ENCODE results near the gene CYS1. TPM values are rescaled to one million over a fixed set of nuclear protein-coding genes. Genes with fewer than 3 reads are reported as not detected.

The CYS1 gene
- total and polyA plus RNA-seq, 2 of the 13 experiments (the other 11 are each of a cell fraction or from before 2014, with no cell fraction given), result 0.04 TPM; not detected in 1

- Histone ChIP-seq H3K9me3 (ENCODE audit: low read length) (no peaks in the 10 kb centered on the region), H3K4me1 (ENCODE audit: insufficient read depth, low read length) (peaks cover 24% of the 10 kb centered on the region), H3K36me3 (replicated peaks in 1 of 2; ENCODE audit: control insufficient read depth in 1 of 2, insufficient read depth in 2 of 2, low read length in 2 of 2) (peaks cover 4 to 17% of the 10 kb centered on the region in 2 experiments; a peak in 4 of 5 replicates), H3K9ac (ENCODE audit: insufficient read depth, low read depth, low read length) (no peak overlapping the region), H3K27me3 (ENCODE audit: control insufficient read depth in 1 of 2, insufficient read depth in 2 of 2, low read length in 2 of 2) (no peaks in the 10 kb centered on the region; a peak in 1 of 5 replicates), H3K27ac (ENCODE audit: extremely low read length, insufficient read depth, low read length) (no peak overlapping the region), H3K4me2 (ENCODE audit: low read depth, low read length) (no peak overlapping the region), H2AFZ (ENCODE audit: low read length) (no peak overlapping the region), H4K20me1 (ENCODE audit: insufficient read depth, low read length) (peaks cover 9% of the 10 kb centered on the region; the same call in 1 of the 2 replicates), H3K79me2 (ENCODE audit: insufficient read depth, low read length) (no peaks in the 10 kb centered on the region), H3K4me3 (replicated peaks in 1 of 3; ENCODE audit: insufficient read depth in 1 of 3, low read depth in 2 of 3, low read length in 3 of 3) (no peak overlapping the region)
- DNase-seq (ENCODE audit: low spot score) (no peak), FAIRE-seq (no peak), ATAC-seq (no peak)
- WGBS (ENCODE audit: low lambda C conversion rate), result 86% methylated on average over 15 of the region's 15 CpGs
- BruUV-seq (replicated peaks), result no TSS peak
- ChIA-PET POLR2A (interaction anchor here (1.0 to 1.4 kb wide), 2 partner anchors 9 to 10 kb away, joined by 3 to 6 read pairs; no protein-coding TSS in a partner anchor), CTCF (ENCODE audit: low intra/inter-chr PET ratio, low total read pairs) (interaction anchor here (0.9 to 2.5 kb wide), 4 partner anchors 64 to 278 kb away, joined by 3 to 25 read pairs (median 16); no protein-coding TSS in a partner anchor)
- intact Hi-C loops (cut with micrococcal nuclease; ENCODE audit: unreplicated experiment) (loop anchor here (1.0 kb wide), 4 partner anchors 64 to 278 kb away; no protein-coding TSS in a partner anchor), in situ Hi-C loops (cut with HindIII; ENCODE audit: extremely low pct_ligation_motif_present, low pct_unique_long_range_greater_than_20kb) (loop anchor here (5.0 kb wide), 1 partner anchor 251 kb away; no protein-coding TSS in a partner anchor)
- TF ChIP-seq ZNF274 (CRISPR knock-in tag; IDR thresholded peaks at IDR 0.05), result 0 out of 2 replicates have a peak, but pooled peaks have one; percentile 15
- no peak for TF ChIP-seq SRSF4 (IDR thresholded peaks at IDR 0.05; ENCODE audit: low read depth, low read length, poor library complexity, severe bottlenecking)
- 0 out of 2 replicates have a peak, but pooled peaks have one; percentile 21 for TF ChIP-seq EED (CRISPR knock-in tag; IDR thresholded peaks at IDR 0.05)
Observed at GRCh38 chr2:10047616-10048500, 32.4 kb downstream of the CYS1 start.

- H3K4me1 ChIP-seq (ENCODE audit: insufficient read depth, low read length), result peaks cover 33% of the 10 kb centered on the region
- H3K4me3 ChIP-seq (replicated peaks in 1 of 3; ENCODE audit: insufficient read depth in 1 of 3, low read depth in 2 of 3, low read length in 3 of 3), result no peak overlapping the region
- no peak overlapping the region for H2AFZ ChIP-seq (ENCODE audit: low read length)
- H3K27me3 ChIP-seq (ENCODE audit: control insufficient read depth in 1 of 2, insufficient read depth in 2 of 2, low read length in 2 of 2), result peaks cover 0 to 6% of the 10 kb centered on the region in 2 experiments; a peak in 2 of 5 replicates
- DNase-seq (ENCODE audit: low spot score) (no peak), FAIRE-seq (no peak), ATAC-seq (no peak)
- TF ChIP-seq ZNF18 (CRISPR knock-in tag; IDR thresholded peaks at IDR 0.05; ENCODE audit: insufficient replicate concordance) (no peak), KDM1A (CRISPR knock-in tag; IDR thresholded peaks at IDR 0.05) (no peak), ZBTB7B (CRISPR knock-in tag; IDR thresholded peaks at IDR 0.05) (no peak), NAIF1 (CRISPR knock-in tag; IDR thresholded peaks at IDR 0.05; ENCODE audit: borderline replicate concordance) (no peak)
- H3K27ac ChIP-seq (ENCODE audit: extremely low read length, insufficient read depth, low read length), result no peak overlapping the region
- H3K9me3 ChIP-seq (ENCODE audit: low read length), result no peaks in the 10 kb centered on the region
- ChIA-PET CTCF (ENCODE audit: low intra/inter-chr PET ratio, low total read pairs) (no interaction called here), POLR2A (interaction anchor here (1.0 to 1.1 kb wide), 2 partner anchors 10 to 276 kb away, joined by 3 read pairs; no protein-coding TSS in a partner anchor)
- WGBS (ENCODE audit: low lambda C conversion rate), result 84% methylated on average over 7 of the region's 7 CpGs
- intact Hi-C loops (cut with micrococcal nuclease; ENCODE audit: unreplicated experiment) (no loop called here), in situ Hi-C loops (cut with HindIII; ENCODE audit: extremely low pct_ligation_motif_present, low pct_unique_long_range_greater_than_20kb) (loop anchor here (5.0 kb wide), 1 partner anchor 250 kb away; no protein-coding TSS in a partner anchor)
- peaks cover 3 to 12% of the 10 kb centered on the region in 2 experiments; a peak in 4 of 5 replicates for H3K36me3 ChIP-seq (replicated peaks in 1 of 2; ENCODE audit: control insufficient read depth in 1 of 2, insufficient read depth in 2 of 2, low read length in 2 of 2)
- BruUV-seq (replicated peaks), result no TSS peak
- peaks cover 9% of the 10 kb centered on the region; the same call in 1 of the 2 replicates for H4K20me1 ChIP-seq (ENCODE audit: insufficient read depth, low read length)
- H3K4me2 ChIP-seq (ENCODE audit: low read depth, low read length), result no peak overlapping the region
- no peaks in the 10 kb centered on the region for H3K79me2 ChIP-seq (ENCODE audit: insufficient read depth, low read length)
- no peak overlapping the region for H3K9ac ChIP-seq (ENCODE audit: insufficient read depth, low read depth, low read length)
Observed at GRCh38 chr2:10046931-10047330, 33.3 kb downstream of the CYS1 start.

Measured in HepG2 (cell line).